ENCODE measurements around the gene TTLL11.
"Not testable (repeated sequence)": the region's sequence is repeated elsewhere in the genome, so short reads cannot be mapped to it uniquely, and the experiment has no call there.

TTLL11 gene

GRCh38 chr9:121906074-121906870 is 186.8 kb downstream of the TTLL11 start:
- DNase-seq (ENCODE audit: low read depth in 2 of 2) = no peak

GRCh38 chr9:121902461-121903135 is 190.5 kb downstream of the TTLL11 start:
- no peak for DNase-seq (ENCODE audit: low read depth in 2 of 2)

GRCh38 chr9:121901616-121902015 is 191.5 kb downstream of the TTLL11 start:
- DNase-seq (ENCODE audit: low read depth in 2 of 2) = no peak

GRCh38 chr9:121900163-121900562 is 192.9 kb downstream of the TTLL11 start:
- DNase-seq (ENCODE audit: low read depth in 2 of 2) = no peak

GRCh38 chr9:121898856-121899255 is 194.3 kb downstream of the TTLL11 start:
- no peak for DNase-seq (ENCODE audit: low read depth in 2 of 2)

- DNase-seq (ENCODE audit: low read depth in 2 of 2) = no peak
These were observed 196.0 kb downstream of the TTLL11 start for GRCh38 chr9:121897140-121897539.

GRCh38 chr9:121896545-121896943 is 196.6 kb downstream of the TTLL11 start:
- no peak for DNase-seq (ENCODE audit: low read depth in 2 of 2)

GRCh38 chr9:121895818-121896544 is 197.1 kb downstream of the TTLL11 start:
- DNase-seq (ENCODE audit: low read depth in 2 of 2) = no peak

- no peak for DNase-seq (ENCODE audit: low read depth in 2 of 2)
These were observed 197.8 kb downstream of the TTLL11 start for GRCh38 chr9:121895358-121895757.

- not testable (repeated sequence) for DNase-seq (ENCODE audit: low read depth in 2 of 2)
These were observed 198.7 kb downstream of the TTLL11 start for GRCh38 chr9:121894380-121894779.

GRCh38 chr9:121893786-121894185 is 199.3 kb downstream of the TTLL11 start:
- DNase-seq (ENCODE audit: low read depth in 2 of 2) = no peak

GRCh38 chr9:121892706-121893105 is 200.4 kb downstream of the TTLL11 start:
- DNase-seq (ENCODE audit: low read depth in 2 of 2) = no peak

- DNase-seq (ENCODE audit: low read depth in 2 of 2) = no peak
These were observed 202.4 kb downstream of the TTLL11 start for GRCh38 chr9:121890746-121891145.

GRCh38 chr9:121889990-121890563 is 203.0 kb downstream of the TTLL11 start:
- DNase-seq (ENCODE audit: low read depth in 2 of 2) = no peak

- no peak for DNase-seq (ENCODE audit: low read depth in 2 of 2)
These were observed 204.7 kb downstream of the TTLL11 start for GRCh38 chr9:121888438-121888775.

GRCh38 chr9:121887553-121888437 is 205.3 kb downstream of the TTLL11 start:
- DNase-seq (ENCODE audit: low read depth in 2 of 2) = no peak

GRCh38 chr9:121886759-121887485 is 206.2 kb downstream of the TTLL11 start:
- DNase-seq (ENCODE audit: low read depth in 2 of 2) = no peak

- DNase-seq (ENCODE audit: low read depth in 2 of 2) = no peak
These were observed 207.7 kb downstream of the TTLL11 start for GRCh38 chr9:121885345-121885901.

- DNase-seq (ENCODE audit: low read depth in 2 of 2) = no peak
These were observed 209.0 kb downstream of the TTLL11 start for GRCh38 chr9:121884057-121884541.
